Measurements from ENCODE around the gene MAK.
A peak's percentile ranks its signal among the peaks of the same experiment; 100 is the strongest.
"Not testable (repeated sequence)": the region's sequence is repeated elsewhere in the genome, so short reads cannot be mapped to it uniquely, and the experiment has no call there.

Gene MAK

GRCh38 chr6:10791673-10792072, 46.7 kb downstream of the MAK start:
- no peak for DNase-seq (ENCODE audit: low read depth)

GRCh38 chr6:10779076-10779475, 59.3 kb downstream of the MAK start:
- no peak for DNase-seq (ENCODE audit: low read depth)

- no peak for DNase-seq (ENCODE audit: low read depth)
Observed at GRCh38 chr6:10778230-10778629, 60.1 kb downstream of the MAK start.

GRCh38 chr6:10771371-10771894, 66.9 kb downstream of the MAK start:
- DNase-seq (ENCODE audit: low read depth) = no peak

- no peak for DNase-seq (ENCODE audit: low read depth)
Observed at GRCh38 chr6:10769419-10769818, 68.9 kb downstream of the MAK start.

GRCh38 chr6:10763006-10763405, 75.3 kb downstream of the MAK start:
- DNase-seq (ENCODE audit: low read depth) = no peak

GRCh38 chr6:10759884-10760329, 78.4 kb downstream of the MAK start:
- peak; percentile 45 for DNase-seq (ENCODE audit: low read depth)

- DNase-seq (ENCODE audit: low read depth) = peak; percentile 92
Observed at GRCh38 chr6:10759312-10759839, 79.0 kb downstream of the MAK start.

GRCh38 chr6:10756085-10756484, 82.3 kb downstream of the MAK start:
- DNase-seq (ENCODE audit: low read depth) = no peak

GRCh38 chr6:10751757-10752156, 86.6 kb downstream of the MAK start:
- not testable (repeated sequence) for DNase-seq (ENCODE audit: low read depth)

- not testable (repeated sequence) for DNase-seq (ENCODE audit: low read depth)
Observed at GRCh38 chr6:10750568-10750967, 87.8 kb downstream of the MAK start.

GRCh38 chr6:10749734-10750133, 88.6 kb downstream of the MAK start:
- DNase-seq (ENCODE audit: low read depth) = no peak

- DNase-seq (ENCODE audit: low read depth) = no peak
Observed at GRCh38 chr6:10747251-10747972, 90.9 kb downstream of the MAK start, which contains the start of gene TMEM14B. Gene TMEM14B (plus strand): TSS chr6:10747805. CDS start chr6:10749246, 1,441 bp downstream.

- DNase-seq (ENCODE audit: low read depth) = no peak
Observed at GRCh38 chr6:10746915-10747250, 91.5 kb downstream of the MAK start.

GRCh38 chr6:10745116-10745515, 93.2 kb downstream of the MAK start:
- DNase-seq (ENCODE audit: low read depth) = no peak

- no peak for DNase-seq (ENCODE audit: low read depth)
Observed at GRCh38 chr6:10743515-10743914, 94.8 kb downstream of the MAK start.

- no peak for DNase-seq (ENCODE audit: low read depth)
Observed at GRCh38 chr6:10742251-10742650, 96.1 kb downstream of the MAK start.

- DNase-seq (ENCODE audit: low read depth) = not testable (repeated sequence)
Observed at GRCh38 chr6:10741643-10742042, 96.7 kb downstream of the MAK start.

- no peak for DNase-seq (ENCODE audit: low read depth)
Observed at GRCh38 chr6:10740061-10740460, 98.3 kb downstream of the MAK start.

GRCh38 chr6:10736731-10737130, 101.6 kb downstream of the MAK start:
- no peak for DNase-seq (ENCODE audit: low read depth)

GRCh38 chr6:10733863-10734262, 104.5 kb downstream of the MAK start:
- no peak for DNase-seq (ENCODE audit: low read depth)

GRCh38 chr6:10733151-10733715, 105.1 kb downstream of the MAK start:
- DNase-seq (ENCODE audit: low read depth) = no peak

- DNase-seq (ENCODE audit: low read depth) = no peak
Observed at GRCh38 chr6:10730254-10730653, 108.1 kb downstream of the MAK start.

All from non-pigmented ciliary epithelial cell (primary cell).